GM12892 (cell line): ENCODE results near the gene NSMCE1.
"Not testable (repeated sequence)": the region's sequence is repeated elsewhere in the genome, so short reads cannot be mapped to it uniquely, and the experiment has no call there.

Source experiments
- DNase-seq: peaks from one replicate; pipeline ENCODE4 v3.0.0; 2011; ENCODE audit not compliant: insufficient read length
- FAIRE-seq: peaks from 2 replicates; lab custom pipeline; 2011; peaks lifted over from hg19 to GRCh38; lab: Jason Lieb, UNC
- POLR2A ChIP-seq: IDR thresholded peaks from 2 replicates; pipeline ENCODE4 v1.6.1; 2011; ENCODE audit warnings: low read depth, low read length, control low read depth
- POLR2AphosphoS5 ChIP-seq: IDR thresholded peaks from 2 replicates; pipeline ENCODE4 v1.6.1; 2011; ENCODE audit warnings: low read depth, low read length, control low read depth
- TAF1 ChIP-seq: IDR thresholded peaks from 2 replicates; pipeline ENCODE4 v1.6.1; 2011; ENCODE audit warnings: low read depth, mild to moderate bottlenecking, control low read depth, low read length, borderline replicate concordance

The NSMCE1 gene

DNA sequence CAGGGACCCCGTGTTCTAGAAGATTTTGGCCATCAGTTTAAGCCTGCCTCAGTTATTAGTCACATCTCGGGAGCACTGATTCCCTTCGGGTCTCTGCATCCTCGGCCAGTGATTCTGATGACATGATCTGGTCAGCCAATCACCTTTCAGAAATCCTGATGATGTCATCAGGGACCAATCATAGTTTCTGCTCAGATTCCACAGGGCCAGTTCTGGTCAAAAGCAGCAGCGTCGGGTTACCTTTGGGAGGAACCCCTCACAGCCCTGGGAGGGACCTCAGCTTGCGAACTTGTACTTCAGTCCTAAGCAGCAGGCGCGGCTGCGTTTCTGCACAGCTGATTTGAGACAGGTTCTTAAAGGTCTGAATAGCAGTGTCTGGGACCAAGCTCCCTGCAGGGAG lies 51.3 kb downstream of the NSMCE1 start:
- DNase-seq (no peak), FAIRE-seq (no peak)
- TF ChIP-seq POLR2A (no peak), TAF1 (no peak), POLR2AphosphoS5 (no peak)

DNA sequence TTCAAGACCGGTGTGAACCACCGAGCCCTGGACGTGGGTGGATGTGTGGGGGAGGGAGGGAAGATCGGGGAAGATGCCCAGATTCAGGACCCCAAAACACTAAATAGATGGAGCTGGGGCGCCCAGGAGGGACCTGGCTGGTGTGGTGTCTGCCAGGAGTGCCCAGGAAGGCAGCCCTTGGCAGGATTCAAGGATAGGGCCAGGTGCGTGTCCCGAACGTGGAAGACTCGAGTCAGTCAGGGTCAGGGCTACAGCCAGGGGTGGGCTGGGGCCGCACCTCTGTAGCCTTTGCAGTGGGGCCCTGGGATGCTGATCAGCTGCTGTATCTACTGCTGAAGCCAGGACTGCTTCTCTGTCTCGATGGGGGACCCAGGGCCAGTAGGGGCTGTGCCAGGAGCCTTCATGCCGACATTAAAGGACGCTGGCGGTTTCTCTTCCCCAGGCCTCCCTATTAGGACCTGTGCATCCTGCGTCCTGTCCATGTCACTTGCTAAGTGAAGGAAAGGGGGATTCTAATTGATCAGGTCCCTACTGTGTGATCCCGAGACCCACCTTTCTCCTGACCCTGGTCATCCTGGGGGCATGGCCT lies 52.2 kb downstream of the NSMCE1 start:
- FAIRE-seq (no peak), DNase-seq (no peak)
- TF ChIP-seq TAF1 (no peak), POLR2AphosphoS5 (no peak), POLR2A (no peak)

DNA sequence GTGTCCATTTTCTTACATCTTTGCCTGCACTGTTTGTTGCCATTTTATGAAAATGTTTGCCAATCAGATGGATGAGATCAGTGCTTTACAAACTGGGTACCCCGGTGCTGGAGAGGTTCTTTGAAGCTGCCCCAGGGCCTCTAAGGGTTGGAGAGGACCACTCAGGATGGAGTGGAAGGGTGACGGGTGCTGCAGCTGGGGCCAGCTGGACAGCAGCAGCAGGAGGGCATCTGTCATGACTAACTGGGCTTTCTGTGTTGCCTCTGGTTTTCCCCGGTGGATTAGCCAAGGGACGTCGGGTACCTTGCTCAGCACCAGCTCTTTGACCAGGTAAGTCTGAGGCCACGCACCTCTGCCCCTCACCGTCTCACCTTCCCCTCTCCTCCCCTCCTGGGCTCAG lies 52.9 kb downstream of the NSMCE1 start:
- TF ChIP-seq POLR2AphosphoS5 = no peak
- TF ChIP-seq TAF1 = no peak
- TF ChIP-seq POLR2A = no peak
- DNase-seq (no peak), FAIRE-seq (no peak)

DNA sequence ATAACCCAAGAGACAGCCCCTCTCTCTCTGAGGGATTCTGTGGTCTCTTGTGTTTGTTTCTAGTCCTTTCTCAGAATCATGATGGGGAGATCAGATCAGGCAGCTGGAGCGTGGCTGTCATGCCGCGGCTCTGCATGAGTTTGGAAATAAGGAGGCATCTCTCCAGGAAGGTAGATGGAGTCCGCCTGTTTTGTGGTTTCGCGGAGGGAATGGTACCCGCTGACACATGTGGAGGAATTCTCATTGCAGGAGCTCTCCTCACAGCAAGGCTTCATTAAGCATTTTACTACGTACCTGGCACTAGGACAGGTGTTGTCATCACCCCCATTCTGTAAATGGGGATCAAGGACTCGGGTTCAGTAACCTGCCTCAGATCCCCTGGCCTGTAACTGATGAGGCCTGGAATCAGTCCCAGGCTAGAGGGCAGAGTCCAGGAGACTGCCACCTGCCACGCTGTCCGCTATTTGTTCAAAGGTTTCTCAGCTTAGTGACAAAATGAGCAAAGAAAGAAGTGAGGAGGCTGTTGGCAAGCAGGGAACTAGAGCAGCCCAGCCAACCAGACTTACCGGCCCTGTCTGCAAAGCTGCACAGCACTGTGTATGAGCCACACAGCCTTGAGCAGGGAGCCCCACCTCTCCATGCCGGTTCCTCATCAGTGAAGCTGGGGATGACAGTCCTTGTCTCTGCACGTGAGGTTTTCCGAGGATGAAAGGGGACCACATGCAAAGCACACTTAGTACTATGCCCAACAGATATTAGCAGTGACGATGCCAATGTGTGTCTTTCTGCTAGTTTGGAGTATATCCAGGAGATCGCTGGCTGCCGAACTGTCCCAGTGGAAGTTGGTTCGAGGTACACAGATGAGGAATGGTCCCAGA lies 54.2 kb downstream of the NSMCE1 start:
- no peak for DNase-seq
- no peak for FAIRE-seq
- no peak for TF ChIP-seq POLR2AphosphoS5
- no peak for TF ChIP-seq TAF1
- no peak for TF ChIP-seq POLR2A

DNA sequence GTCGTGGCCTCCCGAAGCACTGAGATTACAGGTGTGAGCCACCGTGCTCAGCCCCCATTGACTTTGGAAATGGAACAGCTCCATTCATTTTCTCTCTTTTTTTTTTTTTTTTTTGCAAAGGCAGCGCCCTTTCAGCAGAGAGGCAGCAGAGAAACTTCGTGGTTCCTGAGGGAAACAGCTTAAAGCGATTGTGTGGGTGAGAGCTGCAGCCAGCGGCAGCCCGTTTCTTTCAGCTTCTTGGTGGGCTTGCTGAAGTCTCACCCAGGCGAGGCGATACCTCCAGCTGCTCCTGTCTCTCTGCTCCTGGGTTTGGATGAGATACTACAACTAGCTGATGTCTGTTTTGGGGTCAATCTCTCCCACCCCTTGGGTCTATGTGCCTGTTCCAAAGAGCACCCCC lies 57.5 kb downstream of the NSMCE1 start:
- TF ChIP-seq POLR2AphosphoS5 = no peak
- TF ChIP-seq POLR2A = no peak
- no peak for TF ChIP-seq TAF1
- no peak for FAIRE-seq
- DNase-seq = no peak

DNA sequence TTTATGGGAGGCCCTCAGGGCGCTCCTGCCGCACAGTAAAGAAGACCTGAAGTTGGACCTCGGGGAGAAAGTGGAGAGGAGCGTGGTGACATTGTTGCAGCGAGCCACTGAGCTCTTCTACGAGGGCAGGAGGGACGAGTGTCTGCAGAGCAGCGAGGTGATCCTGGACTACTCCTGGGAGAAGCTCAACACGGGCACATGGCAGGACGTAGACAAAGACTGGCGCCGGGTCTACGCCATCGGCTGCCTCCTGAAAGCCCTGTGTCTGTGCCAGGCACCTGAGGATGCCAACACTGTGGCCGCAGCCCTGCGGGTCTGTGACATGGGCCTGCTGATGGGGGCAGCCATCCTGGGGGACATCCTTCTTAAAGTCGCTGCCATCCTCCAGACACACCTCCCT lies 58.4 kb downstream of the NSMCE1 start:
- no peak for TF ChIP-seq POLR2A
- FAIRE-seq (no peak), DNase-seq (no peak)

DNA sequence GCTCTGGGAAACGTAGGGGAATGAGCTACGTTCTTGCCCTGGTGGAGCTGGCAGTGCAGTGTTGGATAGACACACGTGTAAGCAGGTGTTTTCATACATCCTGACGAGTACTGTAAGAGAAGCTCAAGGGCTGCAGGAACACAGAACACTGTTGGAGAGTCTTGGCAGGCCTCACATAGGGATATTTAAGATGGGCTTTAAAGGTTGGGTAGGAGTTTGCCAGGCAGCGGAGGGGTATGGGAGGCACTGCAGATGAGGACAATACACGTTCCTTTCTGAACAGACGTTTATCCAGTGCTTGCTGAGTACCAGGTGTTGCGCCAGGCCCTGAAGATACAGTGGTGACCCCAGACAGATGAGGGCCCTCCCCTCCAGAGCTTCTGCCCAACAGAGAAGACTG lies 59.0 kb downstream of the NSMCE1 start:
- DNase-seq = no peak
- TF ChIP-seq POLR2A = no peak
- TF ChIP-seq POLR2AphosphoS5 = no peak
- TF ChIP-seq TAF1 = no peak
- no peak for FAIRE-seq

DNA sequence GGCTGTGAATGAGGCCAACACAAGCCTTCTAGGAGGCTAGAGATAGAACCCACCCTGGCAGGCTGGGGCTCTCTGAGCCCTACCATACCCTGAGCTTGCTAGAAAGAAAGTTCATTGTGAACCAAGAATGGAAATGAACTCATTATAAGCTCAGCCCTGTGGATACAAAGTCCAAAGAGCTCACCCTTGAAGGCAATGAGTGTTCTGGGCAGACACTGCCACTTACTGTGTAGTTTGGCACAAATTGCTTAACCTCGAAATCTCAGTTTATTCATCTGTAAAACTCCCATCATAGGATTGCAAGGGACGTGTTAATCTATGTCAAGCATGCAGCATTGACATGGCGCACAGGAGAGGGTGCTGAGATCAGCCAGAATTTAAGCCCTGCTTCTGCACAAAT lies 59.8 kb downstream of the NSMCE1 start:
- DNase-seq = no peak
- no peak for FAIRE-seq
- TF ChIP-seq POLR2A (no peak), POLR2AphosphoS5 (no peak)

DNA sequence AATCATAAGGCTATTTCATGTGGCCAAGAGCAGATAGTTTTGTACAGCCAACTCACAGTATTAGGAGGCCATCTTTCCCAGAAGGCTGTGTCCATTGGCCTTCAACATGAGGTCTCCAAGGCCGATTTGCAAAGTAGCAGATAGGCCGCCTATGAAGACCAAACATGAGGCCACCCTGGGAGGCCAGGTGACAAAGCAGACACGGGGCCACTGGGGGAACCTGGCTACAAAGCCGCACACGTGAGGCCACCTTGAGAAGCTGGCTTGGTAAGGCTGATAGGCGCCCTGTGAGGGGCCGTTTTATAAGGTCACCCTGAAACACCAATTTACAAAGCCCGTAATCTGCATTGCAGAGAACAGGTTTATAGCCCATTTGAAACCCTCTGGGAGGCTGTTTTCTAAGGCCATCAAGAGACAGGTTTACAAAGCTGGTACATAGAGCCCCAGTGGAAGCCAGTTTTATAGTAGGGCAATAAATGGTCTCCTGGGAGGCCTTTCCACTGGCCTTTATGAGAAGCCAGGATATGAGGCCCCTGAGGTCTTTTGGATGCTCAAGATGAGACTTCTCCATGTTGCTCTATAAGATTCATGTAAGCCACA lies 60.4 kb downstream of the NSMCE1 start:
- TF ChIP-seq POLR2A (no peak), POLR2AphosphoS5 (no peak), TAF1 (no peak)
- FAIRE-seq (no peak), DNase-seq (no peak)

DNA sequence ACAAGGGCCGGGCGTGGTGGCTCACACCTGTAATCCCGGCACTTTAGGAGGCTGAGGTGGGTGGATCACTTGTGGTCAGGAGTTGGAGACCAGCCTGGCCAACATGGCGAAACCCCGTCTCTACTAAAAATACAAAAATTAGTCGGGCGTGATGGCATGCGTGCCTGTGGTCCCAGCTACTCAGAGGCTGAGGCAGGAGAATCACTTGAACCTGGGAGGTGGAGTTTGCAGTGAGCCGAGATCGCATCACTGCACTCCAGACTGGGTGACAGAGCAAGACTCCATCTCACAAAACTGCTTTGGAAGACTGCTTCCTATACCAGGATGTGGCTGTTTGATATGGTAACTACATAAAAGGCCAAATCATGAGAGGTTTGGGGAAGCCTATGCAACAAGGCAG lies 61.5 kb downstream of the NSMCE1 start:
- FAIRE-seq, DNase-seq: not testable (repeated sequence)

DNA sequence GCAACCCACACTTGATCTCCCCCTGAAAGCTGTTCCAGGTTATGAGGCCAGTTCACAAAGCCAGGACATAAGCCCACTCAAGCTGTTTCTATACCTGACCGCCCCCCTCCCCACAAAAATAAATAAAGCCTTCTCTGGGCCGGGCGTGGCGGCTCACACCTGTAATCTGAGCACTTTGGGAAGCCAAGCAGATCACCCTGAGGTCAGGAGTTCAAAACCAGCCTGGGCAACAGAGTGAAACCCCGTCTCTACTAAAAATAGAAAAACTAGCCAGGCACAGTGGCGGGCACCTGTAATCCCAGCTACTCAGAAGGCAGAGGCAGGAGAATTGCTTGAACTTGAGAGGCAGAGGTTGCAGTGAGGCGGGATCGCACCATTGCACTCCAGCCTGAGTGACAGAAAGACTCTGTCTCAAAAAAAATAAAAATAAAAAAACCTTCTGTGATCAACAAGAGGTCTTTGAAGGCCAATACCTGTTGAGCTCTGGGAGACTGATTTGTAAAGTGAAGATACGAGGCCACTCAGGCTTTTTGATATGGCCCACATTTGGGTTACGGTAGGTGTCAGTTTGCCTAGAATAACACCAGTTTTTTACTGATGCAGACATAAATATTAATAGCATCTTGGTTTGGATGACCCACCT lies 63.0 kb downstream of the NSMCE1 start:
- FAIRE-seq (no peak), DNase-seq (no peak)
- no peak for TF ChIP-seq POLR2AphosphoS5
- TF ChIP-seq POLR2A = no peak
- no peak for TF ChIP-seq TAF1

DNA sequence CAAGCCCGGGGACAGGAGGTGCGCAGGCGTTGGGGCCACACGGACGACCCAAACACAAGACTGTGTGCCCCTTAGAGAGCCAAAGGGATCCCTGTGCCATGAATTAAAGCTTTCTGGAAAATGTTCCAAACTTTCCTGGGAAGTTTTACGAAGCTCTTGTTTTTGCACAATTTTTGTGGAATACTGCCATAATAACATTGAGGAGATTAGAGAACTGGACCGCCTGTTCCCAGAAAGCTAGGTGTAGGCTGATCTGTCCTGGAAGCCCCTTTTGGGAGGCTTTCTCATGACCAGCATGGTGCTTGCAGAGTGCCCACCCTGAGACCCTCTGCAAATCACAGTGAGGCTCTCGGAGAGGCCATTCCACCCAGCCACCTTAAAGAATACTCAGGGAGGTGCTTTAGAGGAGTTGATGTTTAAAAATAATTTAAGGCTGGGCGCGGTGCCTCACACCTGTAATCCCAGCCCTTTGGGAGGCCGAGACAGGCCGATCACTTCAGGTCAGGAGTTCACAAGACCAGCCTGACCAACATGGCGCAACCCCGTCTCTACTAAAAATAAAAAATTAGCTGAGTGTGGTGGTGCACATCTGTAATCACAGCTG lies 64.2 kb downstream of the NSMCE1 start:
- FAIRE-seq (no peak), DNase-seq (no peak)
- no peak for TF ChIP-seq TAF1
